SIG-M5 treated with dmso at 0.1 percent for 504 hours (cell line): ENCODE results near the gene LAIR1.
"Not testable (repeated sequence)": the region's sequence is repeated elsewhere in the genome, so short reads cannot be mapped to it uniquely, and the experiment has no call there.

Experiments used
- DNase-seq: peaks from one replicate; lab custom pipeline; 2025; ENCODE audit not compliant: unreplicated experiment; lab: John Stamatoyannopoulos, UW

LAIR1 gene, protein sequence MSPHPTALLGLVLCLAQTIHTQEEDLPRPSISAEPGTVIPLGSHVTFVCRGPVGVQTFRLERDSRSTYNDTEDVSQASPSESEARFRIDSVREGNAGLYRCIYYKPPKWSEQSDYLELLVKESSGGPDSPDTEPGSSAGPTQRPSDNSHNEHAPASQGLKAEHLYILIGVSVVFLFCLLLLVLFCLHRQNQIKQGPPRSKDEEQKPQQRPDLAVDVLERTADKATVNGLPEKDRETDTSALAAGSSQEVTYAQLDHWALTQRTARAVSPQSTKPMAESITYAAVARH

DNA sequence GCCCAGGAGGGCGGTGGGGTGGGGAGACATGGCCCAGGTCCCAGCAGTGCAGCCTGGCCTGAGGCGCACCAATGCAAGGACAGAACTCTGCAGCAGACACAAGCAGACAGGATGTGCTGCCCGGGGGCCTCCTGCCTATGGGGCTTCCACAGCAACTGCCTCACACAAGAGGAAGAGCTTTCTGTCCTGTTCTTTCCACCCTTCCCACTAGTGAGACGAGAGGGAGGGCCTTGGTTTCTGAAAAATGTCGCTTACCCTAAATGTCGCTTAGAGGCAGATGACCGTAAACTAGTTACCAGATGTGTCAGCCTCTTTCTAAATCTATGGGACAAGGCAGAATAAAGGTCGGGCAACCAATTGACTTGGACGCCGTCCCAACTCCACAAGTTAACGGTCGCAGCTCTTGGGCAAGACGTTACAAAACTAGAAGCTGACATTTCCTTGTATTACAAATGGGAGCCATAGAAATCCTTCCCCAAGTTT is at the start of gene LAIR1:
LAIR1 (minus strand) TSS at position 157 of the 483 bp plus-strand sequence; CDS start at position 30, 127 bp downstream.
- DNase-seq: peak; percentile 96

DNA sequence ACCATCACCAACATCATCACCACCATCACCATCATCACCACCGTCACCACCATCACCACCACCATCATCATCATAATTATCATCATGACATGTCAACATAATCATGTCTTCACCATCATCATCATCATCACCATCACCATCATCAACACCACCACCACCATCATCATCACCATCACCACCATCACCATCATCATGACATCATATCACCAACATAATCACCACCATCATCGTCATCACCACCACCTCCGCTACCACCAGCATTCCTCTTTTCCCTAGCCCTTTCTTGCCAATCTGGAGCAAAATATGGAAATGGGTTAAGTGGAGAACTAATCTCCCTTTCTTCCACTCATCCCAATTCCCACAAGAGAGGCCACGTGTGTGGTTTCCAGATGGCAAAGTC is 49.4 kb upstream of the LAIR1 start:
- DNase-seq: no peak

DNA sequence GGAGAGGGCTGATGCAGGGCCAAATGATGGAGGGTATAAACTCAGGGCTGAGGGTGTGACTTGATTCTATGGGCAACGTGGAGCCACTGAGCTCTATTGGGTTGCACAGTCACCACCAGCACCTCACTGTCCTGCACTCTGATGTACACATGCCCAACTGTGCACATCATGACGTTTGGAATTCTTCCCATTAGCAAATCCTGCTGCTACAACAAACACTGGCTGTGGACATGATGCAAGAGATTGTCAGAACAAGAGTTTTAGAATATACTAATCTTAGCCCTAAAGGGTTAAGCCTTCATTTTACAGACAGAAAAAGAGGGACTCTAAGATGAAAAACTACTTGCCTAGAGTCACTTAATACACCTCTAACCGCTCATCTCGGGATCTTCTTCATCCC is 48.1 kb upstream of the LAIR1 start:
- no peak for DNase-seq

DNA sequence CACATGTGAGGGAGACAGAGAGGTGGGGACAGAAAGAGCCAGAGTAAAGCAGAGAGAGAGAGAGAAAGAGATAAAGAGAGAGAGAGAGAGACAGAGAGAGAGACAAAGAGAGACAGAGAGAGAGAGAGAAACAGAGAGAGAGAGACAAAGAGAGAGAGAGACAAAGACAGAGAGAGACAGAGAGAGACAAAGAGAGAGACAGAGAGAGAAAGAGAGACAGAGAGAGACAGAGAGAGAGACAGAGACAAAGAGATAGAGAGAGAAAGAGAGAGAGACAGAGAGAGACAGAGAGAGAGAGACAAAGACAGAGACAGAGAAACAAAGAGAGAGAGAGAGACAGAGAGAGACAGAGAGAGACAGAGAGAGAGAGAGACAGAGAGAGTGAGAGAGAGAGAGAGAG is 46.3 kb upstream of the LAIR1 start:
- no peak for DNase-seq

DNA sequence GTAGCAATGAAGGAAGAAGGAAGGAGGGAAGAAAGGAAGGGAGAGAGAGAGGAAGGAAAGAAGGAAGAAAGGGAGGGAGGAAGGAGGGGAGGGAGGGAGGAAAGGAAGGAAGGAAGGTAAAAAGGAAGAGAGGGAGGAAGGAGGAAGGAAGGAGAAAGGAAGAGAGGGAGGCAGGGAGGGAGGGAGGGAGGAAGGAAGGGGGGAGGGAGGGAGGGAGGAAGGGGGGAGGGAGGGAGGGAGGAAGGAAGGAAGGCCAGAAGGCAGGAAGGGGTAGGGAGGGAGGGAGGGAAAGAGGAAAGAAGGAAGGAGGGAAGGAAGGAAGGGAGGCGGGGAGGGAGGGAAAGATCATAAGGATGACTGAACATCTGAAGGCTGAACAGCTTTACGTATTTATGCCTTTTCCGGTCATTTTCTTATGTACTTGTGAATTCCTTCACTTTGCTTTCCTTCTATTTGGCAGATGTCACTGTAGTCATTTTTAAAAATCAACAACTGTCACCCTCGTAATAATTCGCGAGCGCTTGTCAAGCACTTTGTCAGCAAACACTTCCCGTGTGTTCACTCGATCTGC is 43.8 kb upstream of the LAIR1 start:
- no peak for DNase-seq

DNA sequence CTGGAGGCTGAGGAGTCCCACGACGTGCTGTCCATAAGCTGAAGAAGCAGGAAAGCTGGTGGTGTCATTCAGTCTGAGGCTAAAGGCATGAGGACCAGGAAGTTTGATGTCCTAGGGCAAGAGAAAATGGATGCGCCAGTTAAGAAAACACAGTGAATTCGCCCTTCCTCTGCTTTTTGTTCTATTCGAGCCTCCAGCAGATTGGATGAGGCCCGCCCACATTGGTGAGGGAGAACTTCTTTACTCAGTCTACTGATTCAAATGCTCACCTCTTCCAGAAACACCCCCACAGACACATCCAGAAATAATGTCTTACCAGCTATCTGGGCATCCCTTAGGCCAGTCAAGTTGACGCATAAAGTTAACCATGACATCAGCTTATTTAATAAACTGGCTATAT is 43.0 kb upstream of the LAIR1 start:
- no peak for DNase-seq

DNA sequence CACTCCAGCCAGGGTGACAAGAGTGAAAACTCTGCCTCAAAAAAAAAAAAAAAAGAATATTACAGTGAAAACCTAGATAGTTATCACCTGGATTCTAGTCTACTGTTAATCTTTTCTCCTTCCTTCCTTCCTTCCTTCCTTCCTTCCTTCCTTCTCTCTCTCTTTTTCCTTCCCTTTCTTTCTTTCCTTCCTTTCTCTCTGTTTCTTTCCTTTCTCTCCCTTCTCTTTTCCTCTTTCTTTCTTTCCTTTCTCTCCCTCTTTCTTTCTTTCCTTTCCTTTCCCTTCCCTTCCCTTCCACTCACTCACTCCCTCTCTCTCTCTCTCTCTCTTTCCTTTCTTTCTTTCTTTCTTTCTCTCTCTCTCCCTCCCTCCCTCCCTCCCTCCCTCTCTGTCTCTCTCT is 40.9 kb upstream of the LAIR1 start:
- no peak for DNase-seq

DNA sequence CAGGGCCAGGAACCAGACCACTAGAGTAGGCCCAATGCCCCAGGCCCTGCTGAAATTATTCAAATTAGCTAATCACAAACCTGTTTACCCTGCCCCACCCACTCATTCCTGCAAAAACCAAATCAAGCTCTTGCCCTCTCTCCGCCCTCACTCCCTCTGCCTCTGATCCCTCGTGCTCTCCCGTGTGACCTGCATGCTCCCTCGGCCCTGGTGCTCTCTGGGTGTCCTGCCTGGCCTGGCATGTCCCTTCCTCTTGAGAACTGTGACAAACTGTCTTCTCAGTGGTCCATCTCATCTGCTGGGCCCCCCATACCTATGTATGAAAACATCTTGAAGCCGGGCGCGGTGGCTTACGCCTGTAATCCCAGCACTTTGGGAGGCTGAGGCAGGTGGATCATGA is 38.3 kb upstream of the LAIR1 start:
- DNase-seq: no peak

DNA sequence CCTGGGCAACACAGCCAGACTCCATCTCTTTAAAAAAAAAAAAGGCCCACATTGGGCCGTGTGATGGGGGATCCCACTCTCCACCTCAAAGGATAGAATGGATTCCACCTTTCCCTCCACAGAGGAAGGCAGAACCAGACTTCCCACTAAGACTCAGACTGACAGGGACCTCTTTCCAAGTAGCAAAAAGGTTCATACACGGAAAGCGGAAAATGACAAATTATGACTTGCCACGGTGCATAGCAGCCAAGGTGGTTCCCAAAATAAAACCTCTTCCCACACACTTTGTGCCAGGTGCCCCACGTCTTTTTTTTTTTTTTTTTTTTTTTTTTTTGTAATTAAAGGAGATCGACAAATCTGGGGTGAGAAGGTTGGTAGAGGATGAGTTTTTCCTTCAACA is 36.2 kb upstream of the LAIR1 start:
- no peak for DNase-seq

DNA sequence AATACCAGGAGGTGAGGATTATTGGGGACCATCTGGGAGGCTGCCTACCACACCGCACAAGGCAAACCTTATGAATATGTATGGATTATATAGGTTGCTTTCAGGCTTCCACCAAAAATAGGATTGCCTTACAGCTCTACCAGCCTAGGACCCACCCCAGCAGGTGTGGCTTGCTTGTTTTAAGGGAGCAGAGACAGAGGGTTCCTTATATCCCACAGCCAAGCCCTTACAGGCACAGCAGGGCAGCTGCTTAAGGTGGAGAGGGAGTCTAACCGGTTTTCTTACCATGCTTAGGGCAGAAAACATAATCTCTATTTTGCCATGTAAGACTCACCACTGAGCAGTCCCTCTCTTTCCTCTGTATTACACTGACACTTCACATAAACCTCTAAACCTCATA is 34.5 kb upstream of the LAIR1 start:
- no peak for DNase-seq

DNA sequence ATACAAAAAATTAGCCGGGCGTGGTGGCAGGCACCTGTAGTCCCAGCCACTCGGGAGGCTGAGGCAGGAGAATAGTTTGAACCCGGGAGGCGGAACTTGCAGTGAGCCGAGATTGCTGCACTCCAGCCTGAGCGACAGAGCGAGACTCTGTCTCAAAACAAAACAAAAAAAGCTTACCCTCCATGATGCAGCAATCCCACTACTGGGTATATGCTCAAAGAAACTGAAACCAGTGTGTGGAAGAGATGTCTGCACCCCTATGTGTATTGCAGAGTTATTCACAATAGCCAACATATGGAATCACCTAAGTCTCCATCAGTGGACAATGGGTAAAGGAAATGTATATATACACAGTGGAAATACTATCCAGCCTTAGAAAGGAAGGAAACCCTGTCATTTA is 31.0 kb upstream of the LAIR1 start:
- DNase-seq: no peak

DNA sequence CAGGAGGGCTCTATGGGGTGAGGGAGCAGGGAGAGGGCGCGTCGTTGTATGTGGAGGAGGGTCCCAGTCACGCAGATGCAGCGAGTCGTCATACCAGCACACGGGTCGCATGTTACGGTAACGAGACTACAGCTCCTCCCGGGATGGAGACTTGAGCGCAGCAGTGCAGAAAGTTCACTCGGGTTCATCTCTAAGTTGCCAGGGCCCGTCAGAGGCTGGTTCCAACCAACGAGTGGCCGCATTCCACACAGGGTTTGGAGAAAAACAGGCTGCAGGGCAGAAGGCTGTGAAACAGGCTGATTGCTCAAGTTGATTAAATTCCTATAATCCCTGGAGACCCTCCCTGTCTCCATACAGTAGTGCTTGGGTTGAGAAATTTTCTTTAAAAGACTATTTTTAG is 28.6 kb upstream of the LAIR1 start:
- DNase-seq: no peak

DNA sequence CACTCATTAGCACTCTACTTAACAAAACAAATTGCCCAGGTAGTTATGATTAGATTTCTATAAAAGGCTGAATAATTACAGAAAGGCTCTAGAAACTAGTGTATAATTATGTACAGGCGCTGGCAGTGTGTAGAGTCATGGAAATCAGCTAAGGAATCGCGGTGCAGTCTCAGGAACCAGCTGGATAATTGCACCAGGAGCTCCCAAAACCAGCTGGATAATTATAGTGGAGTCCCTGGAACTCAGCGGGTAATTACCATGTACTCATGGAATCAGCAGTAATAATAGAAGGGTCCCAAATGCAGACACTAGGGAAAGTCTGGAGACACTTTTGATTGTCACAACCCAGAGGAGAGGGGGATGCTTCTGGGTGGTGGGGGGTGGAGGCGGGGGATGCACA is 27.4 kb upstream of the LAIR1 start:
- DNase-seq: no peak

DNA sequence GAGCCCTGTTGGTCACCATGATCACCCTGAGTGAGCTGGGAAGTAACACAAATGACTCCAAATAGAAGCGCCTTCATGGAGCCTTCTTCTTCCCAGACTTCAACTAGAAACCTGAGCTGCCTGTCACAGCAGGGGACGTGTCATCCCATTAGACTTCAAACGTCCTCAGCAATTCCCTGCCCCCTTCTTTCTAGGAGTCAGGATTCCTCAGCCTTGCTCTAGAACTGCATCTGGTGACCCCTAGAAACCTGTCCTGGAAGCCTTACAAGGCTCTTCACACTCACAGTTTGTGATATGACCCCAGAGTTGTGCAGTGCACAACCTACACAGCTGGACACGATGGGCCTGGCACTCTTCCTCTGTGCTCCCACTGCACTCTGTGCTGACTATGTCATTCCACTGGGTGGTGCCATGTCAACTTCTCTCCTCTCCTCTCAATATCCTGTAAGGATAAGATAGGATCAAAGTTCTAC is 26.9 kb upstream of the LAIR1 start:
- no peak for DNase-seq

DNA sequence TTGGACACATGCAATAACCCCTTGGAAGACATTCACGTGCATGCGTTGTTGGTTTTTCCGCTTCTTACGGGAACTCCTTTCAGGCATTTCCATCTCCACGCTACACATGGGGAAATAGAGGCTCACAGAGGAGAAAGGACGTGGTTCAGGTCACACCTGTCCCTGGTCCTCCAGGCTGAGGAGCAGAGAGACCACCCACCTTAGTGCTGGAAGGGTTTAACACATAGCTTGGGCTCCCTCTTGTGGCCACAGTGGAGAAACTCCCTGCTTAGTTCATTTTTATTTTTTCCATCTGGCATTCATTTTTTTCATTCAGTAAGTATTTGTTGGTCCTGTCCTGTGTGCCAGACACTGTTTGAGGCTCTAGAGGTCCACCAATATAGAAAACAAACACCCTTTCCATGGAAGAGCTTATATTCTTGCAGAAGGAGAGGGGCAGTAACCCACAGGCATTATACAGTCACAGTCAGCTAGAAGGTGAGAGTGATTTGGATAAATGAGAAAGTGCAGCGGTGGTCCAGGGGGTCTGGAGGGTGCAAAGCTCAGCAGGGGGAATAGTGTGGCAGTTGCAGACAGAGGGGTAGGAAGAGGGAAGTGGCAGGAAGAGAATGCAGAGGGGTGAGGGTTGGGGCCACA is 26.3 kb upstream of the LAIR1 start:
- DNase-seq: peak; percentile 51

DNA sequence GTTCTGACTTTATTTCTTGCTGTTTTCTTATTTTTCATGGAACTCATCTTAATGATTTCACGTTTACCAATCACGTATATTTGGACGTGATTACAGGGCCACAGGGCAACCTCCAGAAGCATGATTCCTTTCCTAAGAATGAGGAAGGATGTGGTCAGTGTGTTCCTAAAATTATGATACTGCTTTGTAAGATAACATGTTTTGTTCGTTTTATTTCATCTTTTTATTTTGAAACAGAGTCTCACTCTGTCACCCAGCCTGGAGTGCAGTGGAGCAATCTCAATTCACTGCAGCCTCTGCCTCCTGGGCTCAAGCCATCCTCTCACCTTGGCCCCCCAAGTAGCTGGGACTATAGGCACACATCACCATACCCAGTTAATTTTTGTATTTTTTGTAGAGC is 24.8 kb upstream of the LAIR1 start:
- peak; percentile 72 for DNase-seq

DNA sequence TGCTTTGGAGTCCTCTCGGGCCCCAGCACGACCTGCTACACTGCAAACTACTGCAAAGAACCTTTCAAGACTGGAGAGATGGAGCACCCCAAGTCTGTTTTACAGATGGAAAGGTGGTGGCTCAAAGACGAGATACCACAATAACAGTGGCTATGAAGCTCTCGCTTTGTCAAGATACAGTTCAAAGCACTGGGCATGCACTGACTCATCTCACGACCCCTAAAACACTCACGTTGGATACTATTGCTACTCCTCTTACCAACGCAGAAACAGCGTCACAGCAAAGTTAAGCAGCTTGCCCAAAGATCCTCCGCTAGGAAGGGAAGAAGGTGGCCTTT is 24.0 kb upstream of the LAIR1 start:
- DNase-seq: no peak

DNA sequence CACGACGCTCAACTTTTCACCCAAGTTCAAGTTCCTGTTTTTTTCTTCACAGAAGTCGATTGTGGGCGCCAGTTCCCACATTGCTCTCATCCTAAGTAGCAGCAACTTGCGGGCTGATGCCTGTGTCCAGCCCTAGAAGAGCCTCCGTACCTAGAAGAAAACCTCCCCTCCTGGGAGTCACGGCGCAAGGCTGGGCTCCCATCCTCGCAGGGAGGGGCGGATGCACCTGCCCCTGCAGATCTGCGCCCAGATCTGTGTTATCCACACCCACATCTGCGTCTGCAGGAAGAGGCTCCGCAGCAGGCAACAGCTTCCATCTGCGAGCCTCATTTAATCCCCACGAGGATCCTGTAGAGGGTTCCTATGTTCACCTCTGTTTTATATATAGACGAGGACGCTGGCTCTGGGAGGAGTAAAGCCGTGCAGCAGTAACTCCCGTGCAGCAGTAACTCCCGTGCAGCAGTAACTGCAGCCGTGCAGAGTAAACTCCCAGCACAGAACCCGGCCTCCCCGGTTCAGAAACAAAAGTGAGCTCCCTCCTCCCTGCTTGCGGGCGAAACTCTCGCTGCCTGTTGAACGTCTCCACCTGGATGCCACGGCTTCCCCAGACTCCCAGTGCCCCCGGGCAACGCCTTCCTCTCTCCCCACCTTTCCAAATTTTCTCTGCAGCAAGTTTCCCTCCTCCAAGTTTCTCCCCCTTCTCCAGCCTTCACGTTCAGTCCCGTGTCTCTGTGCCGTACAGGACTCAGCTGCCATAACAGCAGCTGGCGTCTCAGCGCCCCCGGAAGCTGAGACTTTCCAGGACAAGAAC is 23.5 kb upstream of the LAIR1 start:
- DNase-seq: peak; percentile 52

DNA sequence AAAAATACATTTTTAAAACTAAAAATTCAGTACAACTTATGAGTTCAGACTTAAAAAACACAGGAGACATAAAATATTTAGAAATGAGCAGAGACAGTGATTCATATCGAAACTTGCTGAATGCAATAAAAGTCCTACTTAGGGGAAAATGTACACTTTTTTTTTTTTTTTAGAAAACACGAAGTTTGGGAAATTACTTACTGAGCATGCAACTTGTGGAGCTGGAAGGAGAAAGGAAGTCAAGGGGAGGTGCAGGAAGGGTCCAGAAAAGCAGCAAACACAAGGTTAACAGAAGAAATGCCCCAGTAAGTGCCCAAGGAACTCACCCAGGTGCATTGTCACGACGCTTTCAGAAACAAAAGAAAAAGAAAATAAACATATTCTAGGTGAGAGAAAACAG is 18.6 kb upstream of the LAIR1 start:
- peak; percentile 53 for DNase-seq

DNA sequence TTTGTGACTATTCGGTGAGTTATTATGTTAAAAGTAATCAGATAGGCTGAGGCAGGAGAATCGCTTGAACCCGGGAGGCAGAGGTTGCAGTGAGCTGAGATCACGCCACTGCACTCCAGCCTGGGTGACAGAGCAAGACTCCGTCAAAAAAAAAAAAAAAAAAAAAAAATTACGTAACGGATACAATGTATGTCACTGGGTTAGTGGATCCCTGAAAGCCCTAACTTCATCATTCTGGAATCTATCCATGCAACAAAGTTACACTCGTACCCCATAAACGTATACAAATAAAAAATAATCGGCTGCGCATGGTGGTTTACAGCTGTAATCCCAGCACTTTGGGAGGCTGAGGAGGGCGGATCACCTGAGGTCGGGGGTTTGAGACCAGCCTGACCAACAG is 17.3 kb upstream of the LAIR1 start:
- not testable (repeated sequence) for DNase-seq

DNA sequence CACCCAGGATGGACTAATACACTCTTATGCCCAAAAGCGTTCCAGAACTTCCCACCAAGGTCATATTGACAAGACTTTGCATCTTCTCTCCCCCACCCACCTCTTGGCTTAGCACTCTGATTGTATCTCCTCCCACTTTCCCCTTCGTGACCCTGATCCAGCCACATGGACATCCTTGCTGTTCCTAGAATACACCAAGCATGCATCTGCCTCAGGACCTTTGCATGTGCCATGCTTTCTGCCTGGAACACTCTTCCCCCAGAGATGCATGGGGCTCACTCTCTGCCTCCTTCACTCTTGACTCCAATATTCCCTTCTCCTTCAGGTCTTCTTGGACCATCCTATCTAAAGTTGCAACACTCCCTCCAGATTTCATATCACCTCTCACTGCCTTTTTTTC is 16.2 kb upstream of the LAIR1 start:
- no peak for DNase-seq
